Breast epithelium (tissue), 3 donors: ENCODE data around the gene TPBG.

ENCODE experiments used
- POLR2AphosphoS5 ChIP-seq, 3 donors: sonication (generic); formaldehyde crosslinking; IDR thresholded peaks; one replicate each; pipeline ENCODE4 v1.6.1; 2017; ENCODE audit warnings: antibody characterized with exemption in 3 of 3
- TF ChIP-seq, protein P1 (sequence below), 3 donors: fragments of 450-650 bp; IDR thresholded peaks; one replicate each; pipeline ENCODE4 v1.5.1; 2016 to 2017; ENCODE audit warnings: antibody characterized with exemption in 3 of 3, mild to moderate bottlenecking in 3 of 3, moderate library complexity in 3 of 3

DNA sequence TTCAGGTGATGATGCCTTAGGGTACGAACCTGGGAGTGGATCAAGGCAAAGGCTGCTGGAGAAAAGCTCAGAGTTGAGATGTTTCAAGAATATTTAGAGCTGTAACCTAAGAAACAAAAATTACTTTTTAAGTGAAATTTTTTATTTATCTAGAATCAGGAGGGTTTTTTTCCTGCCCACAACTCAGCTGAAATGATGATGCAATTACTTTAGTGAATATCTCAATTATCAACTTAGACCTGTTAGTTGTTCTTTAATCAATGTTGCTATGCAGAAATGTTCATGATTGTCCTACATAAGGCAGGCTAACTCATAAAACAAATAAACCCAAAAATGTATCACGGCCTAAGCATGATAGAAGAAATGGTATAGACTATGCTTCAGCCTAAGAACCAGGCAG, 50.3 kb downstream of the TPBG start:
- TF ChIP-seq, protein P1, sequence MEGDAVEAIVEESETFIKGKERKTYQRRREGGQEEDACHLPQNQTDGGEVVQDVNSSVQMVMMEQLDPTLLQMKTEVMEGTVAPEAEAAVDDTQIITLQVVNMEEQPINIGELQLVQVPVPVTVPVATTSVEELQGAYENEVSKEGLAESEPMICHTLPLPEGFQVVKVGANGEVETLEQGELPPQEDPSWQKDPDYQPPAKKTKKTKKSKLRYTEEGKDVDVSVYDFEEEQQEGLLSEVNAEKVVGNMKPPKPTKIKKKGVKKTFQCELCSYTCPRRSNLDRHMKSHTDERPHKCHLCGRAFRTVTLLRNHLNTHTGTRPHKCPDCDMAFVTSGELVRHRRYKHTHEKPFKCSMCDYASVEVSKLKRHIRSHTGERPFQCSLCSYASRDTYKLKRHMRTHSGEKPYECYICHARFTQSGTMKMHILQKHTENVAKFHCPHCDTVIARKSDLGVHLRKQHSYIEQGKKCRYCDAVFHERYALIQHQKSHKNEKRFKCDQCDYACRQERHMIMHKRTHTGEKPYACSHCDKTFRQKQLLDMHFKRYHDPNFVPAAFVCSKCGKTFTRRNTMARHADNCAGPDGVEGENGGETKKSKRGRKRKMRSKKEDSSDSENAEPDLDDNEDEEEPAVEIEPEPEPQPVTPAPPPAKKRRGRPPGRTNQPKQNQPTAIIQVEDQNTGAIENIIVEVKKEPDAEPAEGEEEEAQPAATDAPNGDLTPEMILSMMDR (IDR thresholded peaks at IDR 0.05): no peak
- TF ChIP-seq POLR2AphosphoS5 (IDR thresholded peaks at IDR 0.05): no peak
